Ishikawa (cell line): Measurements from ENCODE around the gene PTPRN2.

Source experiments
- CEBPB ChIP-seq: IDR thresholded peaks from 2 replicates; pipeline ENCODE4 v1.6.1; 2012
- EGR1 ChIP-seq: IDR thresholded peaks from 2 replicates; pipeline ENCODE4 v1.6.1; 2012
- EP300 ChIP-seq: IDR thresholded peaks from 2 replicates; pipeline ENCODE4 v1.6.1; 2012; ENCODE audit warnings: borderline replicate concordance
- FOXM1 ChIP-seq: IDR thresholded peaks from 2 replicates; pipeline ENCODE4 v1.6.1; 2012; ENCODE audit warnings: low read depth, borderline replicate concordance
- NFIC ChIP-seq: IDR thresholded peaks from 2 replicates; pipeline ENCODE4 v1.6.1; 2012
- RAD21 ChIP-seq: IDR thresholded peaks from 2 replicates; pipeline ENCODE4 v1.6.1; 2012; ENCODE audit warnings: low read depth
- REST ChIP-seq: IDR thresholded peaks from 2 replicates; pipeline ENCODE4 v1.6.1; 2012; ENCODE audit warnings: low read depth, mild to moderate bottlenecking
- TAF1 ChIP-seq: IDR thresholded peaks from 2 replicates; pipeline ENCODE4 v1.6.1; 2012; ENCODE audit warnings: low read depth, mild to moderate bottlenecking
- TEAD4 ChIP-seq: IDR thresholded peaks from 2 replicates; pipeline ENCODE4 v1.6.1; 2012
- YY1 ChIP-seq: IDR thresholded peaks from 2 replicates; pipeline ENCODE4 v1.6.1; 2012; ENCODE audit warnings: low read depth
- ZBTB7A ChIP-seq: IDR thresholded peaks from 2 replicates; pipeline ENCODE4 v1.6.1; 2012; ENCODE audit warnings: low read depth
- TF ChIP-seq, protein P1 (sequence below): IDR thresholded peaks from 2 replicates; pipeline ENCODE4 v1.6.1; 2012
- TF ChIP-seq, protein P2 (sequence below): IDR thresholded peaks from 2 replicates; pipeline ENCODE4 v1.6.1; 2012

DNA sequence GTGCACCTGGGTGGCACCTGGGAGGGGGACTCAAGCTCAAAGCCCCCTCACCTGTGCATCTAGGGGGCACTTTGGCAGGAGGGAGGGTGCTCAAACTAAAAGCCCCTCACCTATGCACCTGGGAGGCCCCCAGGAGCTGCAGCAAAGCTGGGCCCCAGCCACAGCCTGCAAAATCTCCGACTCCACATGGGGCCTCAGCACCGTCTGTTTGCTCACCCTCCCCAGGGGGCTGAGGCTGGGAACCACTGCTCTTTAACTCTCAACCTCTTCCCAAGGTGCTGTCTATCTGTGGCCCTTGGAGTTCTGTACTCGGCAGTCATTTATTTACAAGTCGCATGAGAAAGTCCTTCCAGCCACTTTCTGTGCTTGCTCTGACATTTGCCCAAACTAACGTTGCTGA, 792.4 kb downstream of the PTPRN2 start:
- no peak for TF ChIP-seq REST
- no peak for TF ChIP-seq TAF1
- no peak for TF ChIP-seq TEAD4
- no peak for TF ChIP-seq RAD21
- TF ChIP-seq, protein P1, sequence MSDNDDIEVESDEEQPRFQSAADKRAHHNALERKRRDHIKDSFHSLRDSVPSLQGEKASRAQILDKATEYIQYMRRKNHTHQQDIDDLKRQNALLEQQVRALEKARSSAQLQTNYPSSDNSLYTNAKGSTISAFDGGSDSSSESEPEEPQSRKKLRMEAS, result no peak
- TF ChIP-seq EP300, result no peak
- no peak for TF ChIP-seq FOXM1
- no peak for TF ChIP-seq EGR1
- TF ChIP-seq NFIC, result no peak
- TF ChIP-seq YY1, result no peak
- TF ChIP-seq ZBTB7A, result no peak
- TF ChIP-seq, protein P2, sequence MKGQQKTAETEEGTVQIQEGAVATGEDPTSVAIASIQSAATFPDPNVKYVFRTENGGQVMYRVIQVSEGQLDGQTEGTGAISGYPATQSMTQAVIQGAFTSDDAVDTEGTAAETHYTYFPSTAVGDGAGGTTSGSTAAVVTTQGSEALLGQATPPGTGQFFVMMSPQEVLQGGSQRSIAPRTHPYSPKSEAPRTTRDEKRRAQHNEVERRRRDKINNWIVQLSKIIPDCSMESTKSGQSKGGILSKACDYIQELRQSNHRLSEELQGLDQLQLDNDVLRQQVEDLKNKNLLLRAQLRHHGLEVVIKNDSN, result no peak
- no peak for TF ChIP-seq CEBPB
